Astrocyte (in vitro differentiated cells and primary cell): ENCODE measurements around the gene TBC1D22B. TPM values are rescaled to one million over a fixed set of nuclear protein-coding genes. Genes with fewer than 3 reads are reported as not detected.
"Not testable (repeated sequence)": the region's sequence is repeated elsewhere in the genome, so short reads cannot be mapped to it uniquely, and the experiment has no call there.

Experiments used
- DNase-seq: peaks from one replicate; pipeline ENCODE4 v3.0.0-alpha.2; 2010; ENCODE audit warnings: low read depth
- FAIRE-seq: peaks from 2 replicates; lab custom pipeline; 2011; peaks lifted over from hg19 to GRCh38; lab: Jason Lieb, UNC
- H2AFZ ChIP-seq: 2 replicates; pipeline ENCODE4 v1.6.0; 2012; ENCODE audit warnings: low read depth, low read length, inconsistent platforms
- H3K27ac ChIP-seq: 2 replicates; pipeline ENCODE4 v1.5.1; 2011; ENCODE audit warnings: low read depth, low read length, inconsistent platforms
- H3K27me3 ChIP-seq: 2 replicates; pipeline ENCODE4 v1.6.0; 2011; ENCODE audit warnings: low read length, inconsistent platforms; ENCODE audit not compliant: insufficient read depth
- H3K36me3 ChIP-seq: 2 replicates; pipeline ENCODE4 v1.5.1; 2011; ENCODE audit warnings: low read length, inconsistent platforms; ENCODE audit not compliant: insufficient read depth
- H3K4me1 ChIP-seq: 2 replicates; pipeline ENCODE4 v1.5.1; 2011; ENCODE audit warnings: low read length, inconsistent platforms; ENCODE audit not compliant: insufficient read depth
- H3K4me2 ChIP-seq: 2 replicates; pipeline ENCODE4 v1.6.0; 2012; ENCODE audit warnings: low read length, inconsistent platforms
- H3K4me3 ChIP-seq: 2 replicates; pipeline ENCODE4 v1.5.1; 2011; ENCODE audit warnings: low read depth, mild to moderate bottlenecking, low read length, inconsistent platforms; ENCODE audit not compliant: insufficient read depth
- H3K79me2 ChIP-seq: 2 replicates; pipeline ENCODE4 v1.6.0; 2012; ENCODE audit warnings: mild to moderate bottlenecking, low read length, inconsistent platforms; ENCODE audit not compliant: insufficient read depth
- H3K9ac ChIP-seq: 2 replicates; pipeline ENCODE4 v1.6.0; 2012; ENCODE audit warnings: mild to moderate bottlenecking, low read length, inconsistent platforms
- H3K9me3 ChIP-seq: 2 replicates; pipeline ENCODE4 v1.5.1; 2012; ENCODE audit warnings: low read depth, mild to moderate bottlenecking, low read length, inconsistent platforms; ENCODE audit not compliant: insufficient read depth
- H4K20me1 ChIP-seq: 2 replicates; pipeline ENCODE4 v1.6.0; 2012; ENCODE audit warnings: low read length, inconsistent platforms; ENCODE audit not compliant: insufficient read depth
- H3K27ac Mint-ChIP-seq: one replicate; pipeline ENCODE4 v1.8.0; 2021; ENCODE audit warnings: mild to moderate bottlenecking, mixed read lengths; ENCODE audit not compliant: unreplicated experiment
- H3K27me3 Mint-ChIP-seq: one replicate; pipeline ENCODE4 v1.8.0; 2021; ENCODE audit warnings: low read depth, mixed read lengths; ENCODE audit not compliant: unreplicated experiment
- H3K36me3 Mint-ChIP-seq: one replicate; pipeline ENCODE4 v1.8.0; 2021; ENCODE audit warnings: low read depth, mixed read lengths; ENCODE audit not compliant: unreplicated experiment
- H3K4me1 Mint-ChIP-seq: one replicate; pipeline ENCODE4 v1.8.0; 2021; ENCODE audit warnings: low read depth, mixed read lengths; ENCODE audit not compliant: unreplicated experiment
- H3K4me3 Mint-ChIP-seq: one replicate; pipeline ENCODE4 v1.8.0; 2021; ENCODE audit warnings: mild to moderate bottlenecking, moderate library complexity, mixed read lengths; ENCODE audit not compliant: unreplicated experiment
- H3K9me3 Mint-ChIP-seq: one replicate; pipeline ENCODE4 v1.8.0; 2021; ENCODE audit warnings: mild to moderate bottlenecking, mixed read lengths; ENCODE audit not compliant: unreplicated experiment
- CTCF ChIP-seq: IDR thresholded peaks from 2 replicates; pipeline ENCODE4 v1.5.1; 2011; ENCODE audit warnings: low read depth, mild to moderate bottlenecking, inconsistent platforms, low read length, moderate library complexity; ENCODE audit not compliant: insufficient read depth
- EZH2 ChIP-seq: IDR thresholded peaks from 2 replicates; pipeline ENCODE4 v1.6.1; 2012; ENCODE audit warnings: mild to moderate bottlenecking, low read length, inconsistent platforms; ENCODE audit not compliant: insufficient read depth
- total RNA-seq: library from RNA; stranded (reverse); gene quantifications from 2 replicates; pipeline ENCODE4 v1.2.1, GENCODE V29; 2021

Gene TBC1D22B
- total RNA-seq, 1 donor from 2014 or later: 10.8 TPM

GRCh38 chr6:37343248-37343647 lies 85.7 kb downstream of the TBC1D22B start:
- Histone ChIP-seq H3K79me2 (no peaks in the 10 kb centered on the region), H3K4me3 (no peak overlapping the region), H3K9ac (no peak overlapping the region), H3K4me2 (no peak overlapping the region), H3K9me3 (no peaks in the 10 kb centered on the region), H3K36me3 (no peaks in the 10 kb centered on the region), H3K27ac (no peak overlapping the region), H2AFZ (no peak overlapping the region), H3K27me3 (no peaks in the 10 kb centered on the region), H4K20me1 (no peaks in the 10 kb centered on the region), H3K4me1 (peaks cover 8% of the 10 kb centered on the region)
- Mint-ChIP-seq H3K27me3 (peaks cover 14% of the 10 kb centered on the region), H3K4me3 (no peak overlapping the region), H3K4me1 (no peaks in the 10 kb centered on the region), H3K27ac (no peak overlapping the region), H3K9me3 (peaks cover 4% of the 10 kb centered on the region), H3K36me3 (peaks cover 5% of the 10 kb centered on the region)
- TF ChIP-seq EZH2: no peak
- TF ChIP-seq CTCF: no peak
- FAIRE-seq (no peak), DNase-seq (no peak)

- no peaks in the 10 kb centered on the region for H3K4me1 Mint-ChIP-seq
- H2AFZ ChIP-seq: no peak overlapping the region
- no peak overlapping the region for H3K4me2 ChIP-seq
- no peak overlapping the region for H3K4me3 Mint-ChIP-seq
- no peaks in the 10 kb centered on the region for H3K9me3 ChIP-seq
- H3K36me3 ChIP-seq: no peaks in the 10 kb centered on the region
- FAIRE-seq: no peak
- DNase-seq: no peak
- TF ChIP-seq CTCF: no peak
- no peak for TF ChIP-seq EZH2
- peak overlapping the region; percentile 42 for H3K27ac Mint-ChIP-seq
- H3K27ac ChIP-seq: no peak overlapping the region
- H3K9ac ChIP-seq: no peak overlapping the region
- no peak overlapping the region for H3K4me3 ChIP-seq
- H3K36me3 Mint-ChIP-seq: peaks cover 5% of the 10 kb centered on the region
- no peaks in the 10 kb centered on the region for H4K20me1 ChIP-seq
- H3K27me3 Mint-ChIP-seq: peaks cover 14% of the 10 kb centered on the region
- peaks cover 8% of the 10 kb centered on the region for H3K4me1 ChIP-seq
- peaks cover 4% of the 10 kb centered on the region for H3K9me3 Mint-ChIP-seq
- H3K79me2 ChIP-seq: no peaks in the 10 kb centered on the region
- H3K27me3 ChIP-seq: no peaks in the 10 kb centered on the region
These were observed 86.7 kb downstream of the TBC1D22B start for GRCh38 chr6:37344308-37344707.

GRCh38 chr6:37345804-37346203 lies 88.2 kb downstream of the TBC1D22B start:
- not testable (repeated sequence) for FAIRE-seq

More at GRCh38 chr6:37345804-37346203, 88.2 kb downstream of the TBC1D22B start:
- not testable (repeated sequence) for H4K20me1 ChIP-seq, H3K27me3 ChIP-seq, H3K4me3 Mint-ChIP-seq, DNase-seq, H3K79me2 ChIP-seq, H3K9me3 Mint-ChIP-seq, H3K9ac ChIP-seq, H3K4me2 ChIP-seq, H3K9me3 ChIP-seq, H3K27ac ChIP-seq, H3K36me3 Mint-ChIP-seq, H3K4me1 Mint-ChIP-seq, H3K27ac Mint-ChIP-seq, H3K36me3 ChIP-seq, H3K4me1 ChIP-seq, H2AFZ ChIP-seq, H3K4me3 ChIP-seq
- peaks cover 14% of the 10 kb centered on the region for H3K27me3 Mint-ChIP-seq
